SK-N-SH treated with all-trans-retinoic acid at 6 μM for 48 hours (cell line): ENCODE measurements around the gene KCNIP1.

Source experiments
- ARNTL ChIP-seq: fragments of 450-650 bp; formaldehyde crosslinking; IDR thresholded peaks from 2 replicates; pipeline ENCODE4 v1.5.0; 2020; ENCODE audit warnings: low read depth, mild to moderate bottlenecking, moderate library complexity, borderline replicate concordance
- ISL1 ChIP-seq: fragments of 250-450 bp; sonication (Bioruptor Pico); IDR thresholded peaks from 2 replicates; pipeline ENCODE4 v2.1.2; 2022; ENCODE audit warnings: mild to moderate bottlenecking, moderate library complexity
- OSR1 ChIP-seq: fragments of 250-450 bp; sonication (Bioruptor Pico); IDR thresholded peaks from 2 replicates; pipeline ENCODE4 v1.8.0; 2022; ENCODE audit warnings: moderate library complexity, mild to moderate bottlenecking, inconsistent platforms
- PPARA ChIP-seq: fragments of 250-450 bp; sonication (Bioruptor Pico); IDR thresholded peaks from 2 replicates; pipeline ENCODE4 v1.5.0; 2020; ENCODE audit warnings: mild to moderate bottlenecking, borderline replicate concordance
- RARB ChIP-seq: fragments of 250-450 bp; sonication (Bioruptor Pico); IDR thresholded peaks from 2 replicates; pipeline ENCODE4 v1.8.0; 2021; ENCODE audit warnings: mild to moderate bottlenecking, moderate library complexity
- TOX ChIP-seq: fragments of 250-450 bp; sonication (Bioruptor Pico); IDR thresholded peaks from 2 replicates; pipeline ENCODE4 v1.8.0; 2021; ENCODE audit warnings: mild to moderate bottlenecking, moderate library complexity, borderline replicate concordance
- ZFP3 ChIP-seq: fragments of 250-450 bp; sonication (Bioruptor Pico); IDR thresholded peaks from 2 replicates; pipeline ENCODE4 v1.5.0; 2020; ENCODE audit warnings: mild to moderate bottlenecking, moderate library complexity
- ZFP30 ChIP-seq: fragments of 450-650 bp; formaldehyde crosslinking; IDR thresholded peaks from 2 replicates; pipeline ENCODE4 v1.5.0; 2022; ENCODE audit warnings: mild to moderate bottlenecking, moderate library complexity
- ZNF565 ChIP-seq: fragments of 450-650 bp; formaldehyde crosslinking; conservative IDR thresholded peaks from 2 replicates; pipeline ENCODE4 v1.5.0; 2020; ENCODE audit warnings: low read depth, mild to moderate bottlenecking, moderate library complexity
- ZNF8 ChIP-seq: fragments of 450-650 bp; formaldehyde crosslinking; IDR thresholded peaks from 2 replicates; pipeline ENCODE4 v1.5.0; 2020; ENCODE audit warnings: mild to moderate bottlenecking, moderate library complexity
- TF ChIP-seq, protein P1 (sequence below): fragments of 250-450 bp; sonication (Bioruptor Pico); IDR thresholded peaks from 2 replicates; pipeline ENCODE4 v1.8.0; 2020; ENCODE audit warnings: mild to moderate bottlenecking, moderate library complexity, borderline replicate concordance
- TF ChIP-seq, protein P2 (sequence below): fragments of 250-450 bp; sonication (Bioruptor Pico); IDR thresholded peaks from 2 replicates; pipeline ENCODE4 v1.5.1; 2020; ENCODE audit warnings: low read depth, mild to moderate bottlenecking, moderate library complexity
- TF ChIP-seq, protein P3 (sequence below): fragments of 250-450 bp; sonication (Bioruptor Pico); IDR thresholded peaks from 2 replicates; pipeline ENCODE4 v1.8.0; 2021; ENCODE audit warnings: low read depth, mild to moderate bottlenecking, moderate library complexity, borderline replicate concordance

DNA sequence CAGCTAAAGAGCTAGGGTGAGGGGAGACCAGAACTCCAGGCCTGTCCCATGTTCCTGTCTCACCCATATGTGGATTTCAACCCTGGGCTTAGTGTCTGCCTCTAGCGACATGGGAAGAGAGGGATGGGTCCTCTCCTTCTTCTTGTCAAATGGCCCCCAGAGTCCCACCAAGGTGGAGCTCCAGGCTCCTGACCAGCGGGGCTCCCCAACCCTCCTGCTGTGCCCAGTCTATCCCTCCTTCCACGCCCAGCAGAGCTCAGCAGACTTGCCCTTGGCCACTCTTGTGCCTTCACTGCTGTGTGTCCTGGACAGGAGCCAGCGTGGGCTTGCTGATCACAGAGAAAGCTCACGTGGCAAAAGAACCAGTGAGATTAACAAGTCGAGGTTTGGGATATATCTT, 156.7 kb downstream of the KCNIP1 start:
- TF ChIP-seq PPARA: no peak
- TF ChIP-seq, protein P1, sequence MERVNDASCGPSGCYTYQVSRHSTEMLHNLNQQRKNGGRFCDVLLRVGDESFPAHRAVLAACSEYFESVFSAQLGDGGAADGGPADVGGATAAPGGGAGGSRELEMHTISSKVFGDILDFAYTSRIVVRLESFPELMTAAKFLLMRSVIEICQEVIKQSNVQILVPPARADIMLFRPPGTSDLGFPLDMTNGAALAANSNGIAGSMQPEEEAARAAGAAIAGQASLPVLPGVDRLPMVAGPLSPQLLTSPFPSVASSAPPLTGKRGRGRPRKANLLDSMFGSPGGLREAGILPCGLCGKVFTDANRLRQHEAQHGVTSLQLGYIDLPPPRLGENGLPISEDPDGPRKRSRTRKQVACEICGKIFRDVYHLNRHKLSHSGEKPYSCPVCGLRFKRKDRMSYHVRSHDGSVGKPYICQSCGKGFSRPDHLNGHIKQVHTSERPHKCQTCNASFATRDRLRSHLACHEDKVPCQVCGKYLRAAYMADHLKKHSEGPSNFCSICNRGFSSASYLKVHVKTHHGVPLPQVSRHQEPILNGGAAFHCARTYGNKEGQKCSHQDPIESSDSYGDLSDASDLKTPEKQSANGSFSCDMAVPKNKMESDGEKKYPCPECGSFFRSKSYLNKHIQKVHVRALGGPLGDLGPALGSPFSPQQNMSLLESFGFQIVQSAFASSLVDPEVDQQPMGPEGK: no peak
- TF ChIP-seq ZFP30 (CRISPR knock-in tag): no peak
- TF ChIP-seq, protein P2, sequence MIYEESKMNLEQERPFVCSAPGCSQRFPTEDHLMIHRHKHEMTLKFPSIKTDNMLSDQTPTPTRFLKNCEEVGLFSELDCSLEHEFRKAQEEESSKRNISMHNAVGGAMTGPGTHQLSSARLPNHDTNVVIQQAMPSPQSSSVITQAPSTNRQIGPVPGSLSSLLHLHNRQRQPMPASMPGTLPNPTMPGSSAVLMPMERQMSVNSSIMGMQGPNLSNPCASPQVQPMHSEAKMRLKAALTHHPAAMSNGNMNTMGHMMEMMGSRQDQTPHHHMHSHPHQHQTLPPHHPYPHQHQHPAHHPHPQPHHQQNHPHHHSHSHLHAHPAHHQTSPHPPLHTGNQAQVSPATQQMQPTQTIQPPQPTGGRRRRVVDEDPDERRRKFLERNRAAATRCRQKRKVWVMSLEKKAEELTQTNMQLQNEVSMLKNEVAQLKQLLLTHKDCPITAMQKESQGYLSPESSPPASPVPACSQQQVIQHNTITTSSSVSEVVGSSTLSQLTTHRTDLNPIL (CRISPR knock-in tag): no peak
- TF ChIP-seq ZNF565 (CRISPR knock-in tag): no peak
- TF ChIP-seq RARB: no peak
- TF ChIP-seq ISL1 (CRISPR knock-in tag): no peak
- TF ChIP-seq ARNTL (CRISPR knock-in tag): no peak
- TF ChIP-seq TOX (CRISPR knock-in tag): no peak
- no peak for TF ChIP-seq ZFP3 (CRISPR knock-in tag)
- TF ChIP-seq, protein P3, sequence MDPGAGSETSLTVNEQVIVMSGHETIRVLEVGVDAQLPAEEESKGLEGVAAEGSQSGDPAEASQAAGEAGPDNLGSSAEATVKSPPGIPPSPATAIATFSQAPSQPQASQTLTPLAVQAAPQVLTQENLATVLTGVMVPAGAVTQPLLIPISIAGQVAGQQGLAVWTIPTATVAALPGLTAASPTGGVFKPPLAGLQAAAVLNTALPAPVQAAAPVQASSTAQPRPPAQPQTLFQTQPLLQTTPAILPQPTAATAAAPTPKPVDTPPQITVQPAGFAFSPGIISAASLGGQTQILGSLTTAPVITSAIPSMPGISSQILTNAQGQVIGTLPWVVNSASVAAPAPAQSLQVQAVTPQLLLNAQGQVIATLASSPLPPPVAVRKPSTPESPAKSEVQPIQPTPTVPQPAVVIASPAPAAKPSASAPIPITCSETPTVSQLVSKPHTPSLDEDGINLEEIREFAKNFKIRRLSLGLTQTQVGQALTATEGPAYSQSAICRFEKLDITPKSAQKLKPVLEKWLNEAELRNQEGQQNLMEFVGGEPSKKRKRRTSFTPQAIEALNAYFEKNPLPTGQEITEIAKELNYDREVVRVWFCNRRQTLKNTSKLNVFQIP (CRISPR knock-in tag): no peak
- TF ChIP-seq OSR1 (CRISPR knock-in tag): no peak
- no peak for TF ChIP-seq ZNF8 (CRISPR knock-in tag)
